H1 (cell line): ENCODE results near the gene CELF1. TPM values are rescaled to one million over a fixed set of nuclear protein-coding genes. Genes with fewer than 3 reads are reported as not detected.
A peak's percentile ranks its signal among the peaks of the same experiment; 100 is the strongest.

Experiments
- BACH1 ChIP-seq: IDR thresholded peaks from 2 replicates; pipeline ENCODE4 v1.6.1; 2012; ENCODE audit warnings: low read length, improper control_type of control experiment
- RXRA ChIP-seq: IDR thresholded peaks from 2 replicates; pipeline ENCODE4 v1.6.1; 2011; ENCODE audit warnings: low read depth, mild to moderate bottlenecking, low read length, moderate library complexity; ENCODE audit not compliant: insufficient read depth
- TAF7 ChIP-seq: optimal IDR thresholded peaks from 2 replicates; pipeline ENCODE3; 2011; ENCODE audit warnings: low read depth, mild to moderate bottlenecking, inconsistent platforms, low read length, moderate library complexity, borderline replicate concordance
- polyA plus RNA-seq, 7 experiments: library from polyadenylated mRNA; depleted of rRNA in 3 of 7; stranded (reverse) in 5 of 7; unstranded in 2 of 7; fragments of >200 nt in 5 of 7; fragments of 200-250 nt in 2 of 7; gene quantifications; 1 replicate in 5 of 7; 2 replicates in 1 of 7; 4 replicates in 1 of 7; pipeline versions ENCODE4 v1.2.1 to v1.2.3, GENCODE V29; 2011 to 2013; ENCODE audit warnings: missing spikeins in 2 of 7, mixed read lengths in 2 of 7
- total RNA-seq: library from RNA; stranded (reverse); fragmentation: NEBNext Ultra II Directional; extraction: Animal tissue kit (Norgen Biotek cat#: 25700); gene quantifications from 2 replicates; pipeline ENCODE4 v1.2.1, GENCODE V29; 2021

The CELF1 gene
- total and polyA plus RNA-seq, 2 of the 8 experiments (the other 6 are each of a cell fraction or from before 2014, with no cell fraction given): 131 to 197 TPM

DNA sequence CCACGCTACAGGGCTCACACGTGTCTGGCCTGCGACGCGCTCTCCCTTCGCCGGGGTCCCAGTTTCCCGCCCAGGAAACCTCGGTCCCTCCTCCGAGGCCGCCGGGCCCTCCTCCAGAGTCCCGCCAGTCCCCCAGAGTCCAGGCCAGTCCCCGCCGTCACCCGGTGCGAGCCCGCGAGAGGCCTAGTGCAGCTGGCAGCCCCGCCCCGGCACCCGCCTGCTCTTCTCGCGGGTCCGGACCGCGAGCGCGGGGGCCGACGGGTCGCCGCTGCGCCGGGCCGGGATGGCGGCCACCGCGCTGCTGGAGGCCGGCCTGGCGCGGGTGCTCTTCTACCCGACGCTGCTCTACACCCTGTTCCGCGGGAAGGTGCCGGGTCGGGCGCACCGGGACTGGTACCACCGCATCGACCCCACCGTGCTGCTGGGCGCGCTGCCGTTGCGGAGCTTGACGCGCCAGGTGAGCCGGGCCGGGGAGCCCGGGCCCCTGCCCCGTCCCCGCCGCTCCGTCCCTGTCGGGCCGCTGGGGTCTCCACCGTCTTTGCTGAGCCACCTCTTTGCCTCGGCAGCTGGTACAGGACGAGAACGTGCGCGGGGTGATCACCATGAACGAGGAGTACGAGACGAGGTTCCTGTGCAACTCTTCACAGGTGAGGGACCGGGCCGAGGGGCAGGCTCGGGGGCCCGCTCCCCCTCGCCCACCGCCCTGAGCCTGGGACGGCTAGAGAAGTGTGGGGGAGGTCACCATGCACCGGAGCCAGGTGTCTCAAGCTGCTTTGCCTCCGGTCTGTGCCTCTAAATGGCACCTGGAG, 12.6 kb upstream of the CELF1 start, which contains the start of gene PTPMT1 (continued):
- TF ChIP-seq RXRA (no peak), TAF7 (peak; percentile 44), BACH1 (0 out of 2 replicates have a peak, but pooled peaks have one; percentile 12)
